Activated naive CD4-positive, alpha-beta T cell treated with anti-CD3 and anti-CD28 coated beads, Interleukin-2, amount 50 U/mL, for 72 hours (primary cell): ENCODE measurements around the gene ANKRD13D. TPM values are rescaled to one million over a fixed set of nuclear protein-coding genes. Genes with fewer than 3 reads are reported as not detected.

ENCODE experiments used
- ATAC-seq, 2 donors: fragments of 150-1000 bp; cut with Tn5 transposase; 2 replicates each; pipeline ENCODE4 v1.10.0; 2021; ENCODE audit warnings: mild to moderate bottlenecking in 2 of 2, moderate library complexity in 2 of 2
- DNase-seq, 2 donors: peaks; one replicate each; pipeline ENCODE4 v3.0.0; 2021 to 2022; ENCODE audit warnings: low spot score in 2 of 2
- H3K27ac Mint-ChIP-seq, 2 donors: one replicate each; pipeline ENCODE4 v1.8.0; 2022; ENCODE audit warnings: mild to moderate bottlenecking in 2 of 2, mixed read lengths in 2 of 2
- H3K36me3 Mint-ChIP-seq, 2 donors: one replicate each; pipeline ENCODE4 v1.8.0; 2022; ENCODE audit warnings: mixed read lengths in 2 of 2
- H3K9me3 Mint-ChIP-seq, 2 donors: one replicate each; pipeline ENCODE4 v1.8.0; 2022; ENCODE audit warnings: mixed read lengths in 2 of 2
- total RNA-seq, 2 donors: library from RNA; stranded (reverse); gene quantifications; one replicate each; pipeline ENCODE4 v1.2.3, GENCODE V29; 2022

Gene ANKRD13D
- total RNA-seq, 2 donors from 2014 or later: 76.0 to 213 TPM

- peaks cover 25 to 52% of the 10 kb centered on the region in 2 donors for H3K36me3 Mint-ChIP-seq
- DNase-seq: peak in 1 of 2 donors; percentile 53
These were observed 10.0 kb upstream of the ANKRD13D start for GRCh38 chr11:67278939-67279588.

GRCh38 chr11:67279589-67280340 lies 9.3 kb upstream of the ANKRD13D start:
- Mint-ChIP-seq H3K36me3 (peaks cover 25 to 48% of the 10 kb centered on the region in 2 donors), H3K27ac (peak overlapping the region; percentile 95 to 97), H3K9me3 (no peaks in the 10 kb centered on the region)
- no peak for DNase-seq
- no peak for ATAC-seq

More at GRCh38 chr11:67278939-67279588, 10.0 kb upstream of the ANKRD13D start:
- no peak for ATAC-seq
- Mint-ChIP-seq H3K9me3 (no peaks in the 10 kb centered on the region), H3K27ac (peak overlapping the region; percentile 95 to 97)

- ATAC-seq (no peak), DNase-seq (peak in 1 of 2 donors; percentile 50)
- H3K36me3 Mint-ChIP-seq: peaks cover 25 to 48% of the 10 kb centered on the region in 2 donors
- H3K9me3 Mint-ChIP-seq: no peaks in the 10 kb centered on the region
- H3K27ac Mint-ChIP-seq: peak overlapping the region; percentile 95 to 97
These were observed 8.7 kb upstream of the ANKRD13D start for GRCh38 chr11:67280341-67280787.

- Mint-ChIP-seq H3K9me3 (no peaks in the 10 kb centered on the region), H3K27ac (peak overlapping the region; percentile 65 to 97), H3K36me3 (peaks cover 25 to 43% of the 10 kb centered on the region in 2 donors)
- DNase-seq (peak in 1 of 2 donors; percentile 56), ATAC-seq (no peak)
These were observed 8.1 kb upstream of the ANKRD13D start for GRCh38 chr11:67280788-67281551.

- DNase-seq (peak in 1 of 2 donors; percentile 50), ATAC-seq (no peak)
- Mint-ChIP-seq H3K36me3 (peaks cover 25 to 45% of the 10 kb centered on the region in 2 donors), H3K27ac (peak overlapping the region in 1 of 2 donors; percentile 63), H3K9me3 (no peaks in the 10 kb centered on the region)
These were observed 7.5 kb upstream of the ANKRD13D start for GRCh38 chr11:67281552-67282150.

- no peaks in the 10 kb centered on the region for H3K9me3 Mint-ChIP-seq
- no peak for ATAC-seq
- peaks cover 29 to 41% of the 10 kb centered on the region in 2 donors for H3K36me3 Mint-ChIP-seq
- peak overlapping the region in 1 of 2 donors; percentile 63 for H3K27ac Mint-ChIP-seq
- DNase-seq: no peak
These were observed 6.8 kb upstream of the ANKRD13D start for GRCh38 chr11:67282155-67282875.

GRCh38 chr11:67282876-67283371 lies 6.2 kb upstream of the ANKRD13D start:
- H3K9me3 Mint-ChIP-seq: no peaks in the 10 kb centered on the region
- DNase-seq (no peak), ATAC-seq (no peak)
- H3K36me3 Mint-ChIP-seq: peaks cover 25 to 36% of the 10 kb centered on the region in 2 donors
- H3K27ac Mint-ChIP-seq: peak overlapping the region in 1 of 2 donors; percentile 63

GRCh38 chr11:67283481-67283963 lies 5.6 kb upstream of the ANKRD13D start:
- Mint-ChIP-seq H3K27ac (peak overlapping the region in 1 of 2 donors; percentile 63), H3K36me3 (peaks cover 25 to 36% of the 10 kb centered on the region in 2 donors), H3K9me3 (no peaks in the 10 kb centered on the region)
- DNase-seq (no peak), ATAC-seq (no peak)

- Mint-ChIP-seq H3K9me3 (no peaks in the 10 kb centered on the region), H3K27ac (peak overlapping the region; percentile 9 to 98), H3K36me3 (peaks cover 19 to 30% of the 10 kb centered on the region in 2 donors)
- ATAC-seq (no peak), DNase-seq (no peak)
These were observed 4.1 kb upstream of the ANKRD13D start for GRCh38 chr11:67284811-67285540.

- Mint-ChIP-seq H3K9me3 (no peaks in the 10 kb centered on the region), H3K36me3 (peaks cover 22 to 27% of the 10 kb centered on the region in 2 donors), H3K27ac (peak overlapping the region; percentile 97 to 98)
- DNase-seq: no peak
- ATAC-seq: no peak
These were observed 3.3 kb upstream of the ANKRD13D start for GRCh38 chr11:67285541-67286498.

- Mint-ChIP-seq H3K27ac (peak overlapping the region; percentile 97 to 98), H3K9me3 (no peaks in the 10 kb centered on the region), H3K36me3 (peaks cover 23 to 27% of the 10 kb centered on the region in 2 donors)
- ATAC-seq: peak in 1 of 2 donors; percentile 9
- no peak for DNase-seq
These were observed 2.3 kb upstream of the ANKRD13D start for GRCh38 chr11:67286621-67287333.

- peak overlapping the region; percentile 97 to 98 for H3K27ac Mint-ChIP-seq
- DNase-seq: no peak
- H3K36me3 Mint-ChIP-seq: peaks cover 24 to 27% of the 10 kb centered on the region in 2 donors
- no peaks in the 10 kb centered on the region for H3K9me3 Mint-ChIP-seq
- ATAC-seq: peak in 1 of 2 donors; percentile 24
These were observed 1.5 kb upstream of the ANKRD13D start for GRCh38 chr11:67287355-67288197.

- DNase-seq (no peak), ATAC-seq (no peak)
- Mint-ChIP-seq H3K27ac (peak overlapping the region; percentile 97 to 98), H3K9me3 (no peaks in the 10 kb centered on the region), H3K36me3 (peaks cover 25 to 32% of the 10 kb centered on the region in 2 donors)
These were observed 978 bp upstream of the ANKRD13D start for GRCh38 chr11:67288198-67288451.
